Measurements from ENCODE around the gene RAD23A. TPM values are rescaled to one million over a fixed set of nuclear protein-coding genes. Genes with fewer than 3 reads are reported as not detected.

The RAD23A gene
- total and polyA plus RNA-seq, 9 donors: 61.2 to 94.0 (median 86.7) TPM

- WGBS, 3 donors: 78 to 79% (median 78%) methylated on average over 3 of the region's 3 CpGs
- intact Hi-C loops (cut with DNase I): no loop called here
- H3K27ac ChIP-seq: no peak overlapping the region
Measured at GRCh38 chr19:12990853-12991252, 45.2 kb downstream of the RAD23A start.

GRCh38 chr19:12991296-12991695 is 45.6 kb downstream of the RAD23A start:
- Histone ChIP-seq H3K36me3 (no peaks in the 10 kb centered on the region), H3K9me3 (no peaks in the 10 kb centered on the region), H3K4me1 (ENCODE audit: insufficient read depth) (peaks cover 3% of the 10 kb centered on the region), H3K27ac (no peak overlapping the region), H3K27me3 (no peaks in the 10 kb centered on the region), H3K4me3 (no peak overlapping the region)
- intact Hi-C loops (cut with DNase I): no loop called here
- no peak for DNase-seq
- WGBS, 3 donors: 96 to 99% (median 97%) methylated on average over 5 of the region's 5 CpGs
- TF ChIP-seq EP300 (IDR thresholded peaks at IDR 0.05) (no peak), POLR2A (IDR thresholded peaks at IDR 0.05) (no peak), CTCF (IDR thresholded peaks at IDR 0.05) (no peak)

More at GRCh38 chr19:12990853-12991252, 45.2 kb downstream of the RAD23A start:
- TF ChIP-seq EP300 (IDR thresholded peaks at IDR 0.05): no peak
- TF ChIP-seq CTCF (IDR thresholded peaks at IDR 0.05): no peak
- no peak for TF ChIP-seq POLR2A (IDR thresholded peaks at IDR 0.05)
- Histone ChIP-seq H3K9me3 (no peaks in the 10 kb centered on the region), H3K4me1 (ENCODE audit: insufficient read depth) (peaks cover 3% of the 10 kb centered on the region), H3K27me3 (no peaks in the 10 kb centered on the region), H3K4me3 (no peak overlapping the region), H3K36me3 (no peaks in the 10 kb centered on the region)
- no peak for DNase-seq

- Histone ChIP-seq H3K4me3 (no peak overlapping the region), H3K36me3 (no peaks in the 10 kb centered on the region), H3K27me3 (no peaks in the 10 kb centered on the region), H3K9me3 (no peaks in the 10 kb centered on the region), H3K27ac (no peak overlapping the region), H3K4me1 (ENCODE audit: insufficient read depth) (peaks cover 8% of the 10 kb centered on the region)
- peak in 1 of 5 donors; percentile 21 for DNase-seq
- TF ChIP-seq CTCF (IDR thresholded peaks at IDR 0.05): no peak
- TF ChIP-seq POLR2A (IDR thresholded peaks at IDR 0.05): no peak
- TF ChIP-seq EP300 (IDR thresholded peaks at IDR 0.05): no peak
- 95 to 98% (median 96%) methylated on average over 11 of the region's 11 CpGs for WGBS, 3 donors
- intact Hi-C loops (cut with DNase I): no loop called here
Measured at GRCh38 chr19:12992729-12993128, 47.1 kb downstream of the RAD23A start.

GRCh38 chr19:12993562-12993961 is 47.9 kb downstream of the RAD23A start:
- TF ChIP-seq CTCF (IDR thresholded peaks at IDR 0.05): no peak
- TF ChIP-seq POLR2A (IDR thresholded peaks at IDR 0.05): no peak
- no peak for TF ChIP-seq EP300 (IDR thresholded peaks at IDR 0.05)
- Histone ChIP-seq H3K27ac (no peak overlapping the region), H3K4me1 (ENCODE audit: insufficient read depth) (peaks cover 9% of the 10 kb centered on the region), H3K4me3 (no peak overlapping the region), H3K9me3 (no peaks in the 10 kb centered on the region), H3K36me3 (no peaks in the 10 kb centered on the region), H3K27me3 (no peaks in the 10 kb centered on the region)
- DNase-seq: peak in 1 of 5 donors; percentile 20
- intact Hi-C loops (cut with DNase I): no loop called here
- 89 to 91% (median 90%) methylated on average over 7 of the region's 7 CpGs for WGBS, 3 donors
